HG02678 (cell line): ENCODE measurements around the gene PLP2.
"Not testable (repeated sequence)": the region's sequence is repeated elsewhere in the genome, so short reads cannot be mapped to it uniquely, and the experiment has no call there.

Experiments
- ATAC-seq: cut with Tn5 transposase; IDR thresholded peaks from one replicate; pipeline ENCODE4 v1.9.1; 2021; ENCODE audit warnings: mild to moderate bottlenecking, moderate library complexity; ENCODE audit not compliant: unreplicated experiment

Gene PLP2, protein sequence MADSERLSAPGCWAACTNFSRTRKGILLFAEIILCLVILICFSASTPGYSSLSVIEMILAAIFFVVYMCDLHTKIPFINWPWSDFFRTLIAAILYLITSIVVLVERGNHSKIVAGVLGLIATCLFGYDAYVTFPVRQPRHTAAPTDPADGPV

DNA sequence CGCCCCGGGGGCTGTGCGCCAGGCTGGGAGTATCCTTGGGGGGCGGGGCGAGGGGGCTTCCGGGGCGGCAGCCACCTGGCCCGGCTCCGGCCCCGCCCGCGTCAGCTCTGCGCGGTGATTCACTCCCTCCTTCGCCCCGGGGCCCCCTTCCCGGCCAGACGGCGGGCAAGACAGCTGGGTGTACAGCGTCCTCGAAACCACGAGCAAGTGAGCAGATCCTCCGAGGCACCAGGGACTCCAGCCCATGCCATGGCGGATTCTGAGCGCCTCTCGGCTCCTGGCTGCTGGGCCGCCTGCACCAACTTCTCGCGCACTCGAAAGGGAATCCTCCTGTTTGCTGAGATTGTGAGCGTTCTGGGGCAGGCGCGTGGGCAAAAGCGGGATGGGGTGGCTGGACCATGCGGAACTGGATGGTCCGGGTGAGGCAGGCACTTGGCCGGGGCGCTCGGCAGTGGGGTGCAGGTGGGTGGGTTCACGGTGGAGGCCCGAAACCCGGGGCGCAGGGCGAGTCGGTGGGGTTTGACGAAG is at the start of gene PLP2:
Gene PLP2, plus strand, starts transcription at position 147 of the 528 bp plus-strand sequence. Its CDS starts 103 bp downstream, at position 250.
- peak; percentile 40 for ATAC-seq

DNA sequence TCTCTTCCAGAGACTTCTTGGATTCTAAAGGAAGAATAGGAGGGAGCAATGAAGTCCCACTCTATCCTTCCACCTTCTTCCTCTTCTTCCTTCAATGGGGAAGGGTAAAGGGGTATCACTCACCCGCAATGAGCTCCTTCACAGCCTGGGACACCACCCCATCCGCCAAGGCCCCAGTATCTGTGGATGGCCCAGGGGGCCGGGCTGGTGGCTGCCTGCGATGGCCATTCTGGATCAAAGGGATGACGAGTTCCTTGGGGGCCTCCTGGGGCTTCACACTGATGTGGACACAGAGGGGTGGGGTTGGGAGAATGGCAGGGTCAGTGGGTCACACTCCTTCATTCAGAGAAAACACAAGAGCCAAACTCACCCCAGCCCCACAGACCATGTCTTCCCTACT is 49.2 kb upstream of the PLP2 start:
- ATAC-seq: no peak

DNA sequence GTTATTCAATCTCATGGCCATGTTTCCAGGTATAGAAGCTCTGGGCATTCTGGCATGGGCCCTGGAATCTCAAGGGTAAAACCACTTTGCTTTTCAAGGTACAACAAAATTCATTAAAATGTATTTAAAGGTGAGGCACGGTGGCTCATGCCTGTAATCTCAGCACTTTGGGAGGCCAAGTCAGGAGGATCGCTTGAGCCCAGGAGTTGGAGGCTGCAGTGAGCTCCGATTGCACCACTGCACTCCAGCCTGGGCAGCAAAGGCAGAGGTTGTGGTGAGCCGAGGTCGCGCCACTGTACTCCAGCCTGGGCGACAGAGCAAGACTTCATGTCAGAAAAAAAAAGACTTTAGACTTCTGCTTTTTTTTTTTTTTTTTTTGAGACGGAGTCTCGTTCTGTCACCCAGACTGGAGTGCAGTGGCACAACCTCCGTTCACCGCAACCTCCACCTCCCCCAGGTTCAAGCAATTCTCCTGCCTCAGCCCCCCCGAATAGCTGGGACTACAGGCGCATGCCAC is 43.9 kb upstream of the PLP2 start:
- ATAC-seq: not testable (repeated sequence)

DNA sequence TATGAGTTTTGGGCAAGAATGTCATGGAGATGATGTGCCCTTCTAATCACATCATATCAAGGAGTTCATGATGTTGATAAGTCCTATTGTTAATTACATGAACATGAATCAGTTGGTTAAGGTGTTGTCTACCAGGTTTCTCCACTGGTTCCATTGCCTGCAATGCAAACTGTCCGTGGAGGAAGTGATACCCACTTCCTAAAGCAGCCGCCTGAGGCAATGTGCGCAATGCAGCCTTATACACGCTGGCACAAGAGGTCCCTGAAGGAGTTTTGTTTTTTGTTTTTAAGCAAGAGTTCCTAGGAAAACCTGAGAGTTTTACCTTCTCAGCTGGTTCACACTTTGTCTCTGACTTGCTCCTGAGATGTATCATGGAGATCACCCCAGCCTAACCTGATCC is 42.3 kb upstream of the PLP2 start:
- ATAC-seq: no peak

DNA sequence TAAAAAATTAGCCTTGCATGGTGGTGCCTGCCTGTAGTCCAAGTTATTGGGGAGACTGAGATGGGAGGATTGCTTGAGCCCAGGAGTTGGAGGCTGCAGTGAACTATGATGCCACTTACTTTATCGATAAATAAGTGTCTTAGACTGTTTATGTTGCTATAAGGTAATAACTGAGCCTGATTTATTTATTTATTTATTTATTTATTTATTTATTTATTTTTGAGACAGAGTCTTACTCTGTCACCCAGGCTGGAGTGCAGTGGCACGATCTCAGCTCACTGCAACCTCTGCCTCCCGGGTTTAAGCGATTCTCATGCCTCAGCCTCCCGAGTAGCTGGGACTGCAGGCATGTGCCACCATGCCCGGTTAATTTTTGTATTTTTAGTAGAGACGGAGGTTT is 39.4 kb upstream of the PLP2 start:
- ATAC-seq: not testable (repeated sequence)

DNA sequence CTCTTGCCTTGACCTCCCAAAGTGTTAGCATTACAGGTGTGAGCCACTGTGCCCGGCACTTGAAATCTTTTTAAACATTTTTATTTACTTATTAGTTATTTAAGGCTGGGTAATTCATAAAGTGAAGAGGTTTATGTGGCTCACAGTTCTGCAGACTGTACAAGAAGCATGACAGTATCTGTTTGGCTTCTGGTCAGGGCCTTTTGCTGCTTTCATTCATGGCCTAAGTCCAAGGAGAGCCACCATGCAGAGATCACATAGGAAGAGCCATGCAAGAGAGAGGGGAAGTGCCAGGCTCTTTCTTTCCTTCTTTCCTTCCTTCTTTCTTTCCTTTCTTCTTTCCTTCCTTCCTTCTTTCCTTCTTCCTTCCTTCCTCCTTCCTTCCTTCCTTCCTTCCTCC is 37.9 kb upstream of the PLP2 start:
- ATAC-seq: no peak

DNA sequence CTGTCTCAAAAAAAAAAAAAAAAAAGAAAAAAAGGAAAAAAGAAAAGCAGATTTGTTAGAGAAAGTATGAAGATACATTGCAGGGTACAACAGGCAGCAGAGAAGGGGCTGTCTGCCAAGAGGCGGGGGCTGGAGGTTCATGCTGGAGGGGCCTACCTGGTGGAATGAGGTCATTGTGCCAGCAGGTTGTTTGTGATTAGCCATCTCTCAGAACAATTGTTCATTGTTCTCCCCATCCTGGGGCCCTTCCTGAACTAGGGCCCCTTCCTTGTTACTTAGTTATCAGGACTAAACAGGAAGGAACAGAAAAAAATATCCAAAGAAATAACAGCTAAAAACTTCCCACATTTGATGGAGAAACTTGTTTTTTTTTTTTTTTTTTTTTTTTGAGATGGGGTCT is 34.2 kb upstream of the PLP2 start:
- no peak for ATAC-seq

DNA sequence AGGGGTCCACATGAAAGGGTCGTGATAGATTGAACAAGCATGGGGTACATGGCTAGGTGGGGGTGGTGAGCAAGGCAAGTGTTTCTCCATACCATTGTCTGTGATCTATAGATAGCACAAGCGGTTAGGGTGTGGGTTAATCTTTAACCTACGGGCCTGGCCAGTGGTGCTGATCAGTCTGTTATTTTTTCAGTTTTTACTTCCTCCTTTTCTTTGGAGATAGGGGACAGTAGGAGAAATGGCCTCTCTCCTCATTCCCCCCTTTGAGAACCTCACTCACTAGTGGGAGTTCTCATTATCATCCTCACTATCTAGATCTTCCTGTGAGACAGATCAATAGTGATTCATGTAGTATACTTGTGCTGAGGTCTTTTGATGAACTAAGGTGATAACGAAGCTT is 32.0 kb upstream of the PLP2 start:
- ATAC-seq: no peak

DNA sequence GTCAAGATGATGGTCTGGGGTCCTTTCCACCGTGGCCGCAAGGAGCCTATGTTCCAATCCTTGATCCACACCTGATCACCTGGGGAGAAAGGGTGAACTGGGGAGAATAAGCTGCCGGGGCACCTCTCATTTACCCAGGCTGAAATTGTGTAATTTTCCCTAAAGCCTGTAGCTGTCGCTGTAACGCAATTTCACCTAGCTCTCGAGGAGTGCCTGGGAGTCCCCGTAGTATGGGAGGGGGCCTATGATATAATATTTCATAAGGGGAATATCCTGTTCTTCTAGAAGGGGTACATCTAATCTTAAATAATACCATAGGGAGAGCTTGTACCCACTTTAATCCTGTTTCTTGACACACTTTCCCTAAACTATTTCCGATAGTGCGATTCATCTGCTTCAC is 29.4 kb upstream of the PLP2 start:
- ATAC-seq: not testable (repeated sequence)

DNA sequence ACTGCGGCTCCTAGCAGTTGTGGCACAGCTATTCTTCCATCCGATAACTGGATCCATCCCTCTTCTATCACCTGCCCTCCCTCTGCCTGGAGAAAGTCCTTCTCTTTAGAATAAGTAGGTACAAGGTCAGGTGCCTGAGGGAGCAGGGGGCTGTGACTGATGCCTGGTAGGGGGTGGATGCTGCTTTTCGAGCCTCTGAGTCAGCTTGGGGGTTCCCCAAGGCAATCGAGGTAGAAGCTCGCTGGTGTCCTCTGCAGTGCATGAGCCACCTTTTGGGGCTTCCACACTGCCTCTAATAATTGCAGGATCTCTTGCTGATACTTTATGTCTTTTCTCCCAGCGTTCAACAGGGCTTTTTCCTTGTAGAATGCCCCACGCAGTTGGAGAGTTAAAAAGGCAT is 28.5 kb upstream of the PLP2 start:
- not testable (repeated sequence) for ATAC-seq

DNA sequence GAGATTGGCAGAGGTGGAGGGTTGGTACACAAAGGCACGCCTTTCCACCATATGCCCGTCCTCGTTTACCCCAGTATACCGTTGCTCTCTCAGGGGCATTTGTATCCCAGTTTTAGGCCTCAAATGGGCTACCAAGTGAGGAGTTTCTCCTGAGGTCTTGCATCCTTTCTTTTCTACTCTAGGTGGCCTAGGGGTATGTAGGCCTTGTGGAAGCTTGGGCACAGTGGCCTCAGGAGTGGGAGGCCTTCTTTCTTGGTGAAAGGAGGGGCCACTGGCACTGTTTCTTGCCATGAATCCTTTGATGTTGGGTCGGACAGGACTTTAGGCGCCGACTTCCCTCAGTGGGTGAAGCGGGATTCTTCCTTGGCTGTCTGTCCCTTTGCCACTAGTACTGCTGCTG is 24.4 kb upstream of the PLP2 start:
- no peak for ATAC-seq

DNA sequence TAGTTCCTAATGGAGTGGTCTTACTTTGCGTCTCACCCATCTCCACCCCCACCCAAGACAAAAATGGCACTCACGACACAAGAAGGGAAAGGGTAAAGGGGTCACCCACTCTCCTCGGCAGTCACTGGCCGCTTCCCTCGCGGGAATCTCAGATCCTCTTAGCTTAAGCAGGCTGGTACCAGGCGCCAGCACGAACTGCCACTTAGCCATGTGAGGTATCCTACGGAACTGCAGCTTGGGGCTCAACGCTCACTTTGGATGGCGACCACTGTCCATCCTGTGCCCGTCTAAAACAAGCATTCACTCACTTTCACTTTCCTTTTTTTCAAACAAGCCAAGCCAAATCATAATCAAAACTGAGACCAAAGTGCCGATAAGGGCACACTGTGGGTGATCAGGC is 23.8 kb upstream of the PLP2 start:
- no peak for ATAC-seq

DNA sequence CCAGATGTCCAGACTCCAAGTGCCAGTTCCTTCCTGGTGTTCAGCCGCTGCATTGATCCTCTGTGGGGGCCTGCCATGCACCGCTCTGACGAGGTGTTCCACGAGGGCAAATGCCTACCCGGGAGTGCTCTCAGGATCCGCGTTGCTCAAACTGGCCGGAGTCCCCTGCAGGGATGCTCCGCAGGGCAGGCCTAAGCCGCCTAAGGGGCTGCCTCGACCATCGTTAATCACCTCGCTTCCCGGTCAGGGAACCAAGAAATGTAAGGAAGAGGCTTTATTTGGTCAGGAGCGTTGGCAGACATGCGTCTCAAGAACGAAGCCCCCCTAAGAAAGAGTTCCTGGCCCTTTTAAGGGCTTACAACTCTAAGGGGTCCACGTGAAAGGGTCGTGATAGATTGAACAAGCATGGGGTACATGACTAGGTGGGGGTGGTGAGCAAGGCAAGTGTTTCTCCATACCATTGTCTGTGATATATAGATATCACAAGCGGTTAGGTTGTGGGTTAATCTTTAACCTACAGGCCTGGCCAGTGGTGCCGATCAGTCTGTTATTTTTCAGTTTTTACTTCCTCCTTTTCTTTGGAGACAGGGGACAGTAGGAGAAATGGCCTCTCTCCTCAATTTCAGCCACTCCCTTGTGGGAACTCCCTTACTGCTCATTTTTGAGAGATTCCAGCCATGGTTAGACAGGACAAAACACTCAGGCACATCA is 23.2 kb upstream of the PLP2 start:
- not testable (repeated sequence) for ATAC-seq

DNA sequence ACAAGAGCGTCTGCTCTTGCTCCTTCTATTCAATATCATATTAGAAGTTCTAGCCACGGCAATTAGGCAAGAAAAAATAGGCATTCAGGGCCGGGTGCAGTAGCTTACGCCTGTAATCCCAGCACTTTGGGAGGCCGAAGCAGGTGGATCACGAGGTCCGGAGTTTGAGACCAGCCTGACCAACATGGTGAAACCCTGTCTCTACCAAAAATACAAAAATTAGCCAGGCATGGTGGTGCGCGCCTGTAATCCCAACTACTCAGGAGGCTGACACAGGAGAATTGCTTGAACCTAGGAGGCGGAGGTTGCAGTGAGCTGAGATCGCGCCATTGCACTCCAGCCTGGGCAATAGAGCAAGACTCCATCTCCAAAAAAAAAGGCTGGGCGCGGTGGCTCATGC is 22.4 kb upstream of the PLP2 start:
- ATAC-seq: not testable (repeated sequence)

DNA sequence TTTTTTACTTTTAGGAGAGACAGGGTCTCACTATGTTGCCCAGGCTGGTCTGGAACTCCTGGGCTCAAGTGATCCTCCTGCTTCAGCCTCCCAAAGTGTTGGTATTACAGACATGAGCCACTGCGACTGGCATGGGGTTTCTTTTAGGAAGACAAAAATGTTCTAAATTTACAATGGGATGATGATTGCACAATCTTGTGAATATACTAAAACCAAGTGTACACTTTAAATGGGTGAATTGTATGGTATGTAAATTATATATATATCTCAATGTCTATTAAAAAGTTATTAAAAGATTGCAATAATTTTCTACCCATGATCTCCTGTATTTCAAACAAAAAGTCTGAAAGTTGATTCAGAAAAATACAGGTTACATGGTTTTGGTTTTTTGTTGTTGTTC is 18.2 kb upstream of the PLP2 start:
- ATAC-seq: no peak

DNA sequence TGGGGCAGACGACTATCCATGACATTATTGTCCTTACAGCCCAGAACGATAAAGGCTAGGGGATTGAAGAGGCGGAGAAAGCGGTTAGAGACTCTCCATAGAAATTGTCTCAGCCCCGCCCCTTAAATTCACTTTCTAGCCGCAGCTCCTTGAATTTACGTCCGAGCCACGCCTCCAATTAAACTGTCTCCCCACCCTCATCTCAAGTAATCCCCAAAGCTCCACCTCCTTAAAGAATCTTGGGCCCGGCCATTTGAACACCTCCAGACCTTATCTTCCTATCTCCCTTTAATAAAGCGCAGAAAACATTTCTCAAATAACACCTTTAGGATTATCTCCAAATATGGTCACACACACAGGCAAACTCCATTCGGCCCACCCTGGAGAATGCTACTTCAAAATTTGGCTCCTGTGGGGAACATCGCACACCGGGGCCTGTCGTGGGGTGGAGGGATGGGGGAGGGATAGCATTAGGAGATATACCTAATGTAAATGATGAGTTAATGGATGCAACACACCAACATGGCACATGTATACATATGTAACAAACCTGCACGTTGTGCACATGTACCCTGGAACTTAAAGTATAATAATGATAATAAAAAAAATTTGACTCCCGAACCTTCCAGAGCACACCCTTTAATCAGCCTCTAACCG is 16.3 kb upstream of the PLP2 start:
- ATAC-seq: no peak

DNA sequence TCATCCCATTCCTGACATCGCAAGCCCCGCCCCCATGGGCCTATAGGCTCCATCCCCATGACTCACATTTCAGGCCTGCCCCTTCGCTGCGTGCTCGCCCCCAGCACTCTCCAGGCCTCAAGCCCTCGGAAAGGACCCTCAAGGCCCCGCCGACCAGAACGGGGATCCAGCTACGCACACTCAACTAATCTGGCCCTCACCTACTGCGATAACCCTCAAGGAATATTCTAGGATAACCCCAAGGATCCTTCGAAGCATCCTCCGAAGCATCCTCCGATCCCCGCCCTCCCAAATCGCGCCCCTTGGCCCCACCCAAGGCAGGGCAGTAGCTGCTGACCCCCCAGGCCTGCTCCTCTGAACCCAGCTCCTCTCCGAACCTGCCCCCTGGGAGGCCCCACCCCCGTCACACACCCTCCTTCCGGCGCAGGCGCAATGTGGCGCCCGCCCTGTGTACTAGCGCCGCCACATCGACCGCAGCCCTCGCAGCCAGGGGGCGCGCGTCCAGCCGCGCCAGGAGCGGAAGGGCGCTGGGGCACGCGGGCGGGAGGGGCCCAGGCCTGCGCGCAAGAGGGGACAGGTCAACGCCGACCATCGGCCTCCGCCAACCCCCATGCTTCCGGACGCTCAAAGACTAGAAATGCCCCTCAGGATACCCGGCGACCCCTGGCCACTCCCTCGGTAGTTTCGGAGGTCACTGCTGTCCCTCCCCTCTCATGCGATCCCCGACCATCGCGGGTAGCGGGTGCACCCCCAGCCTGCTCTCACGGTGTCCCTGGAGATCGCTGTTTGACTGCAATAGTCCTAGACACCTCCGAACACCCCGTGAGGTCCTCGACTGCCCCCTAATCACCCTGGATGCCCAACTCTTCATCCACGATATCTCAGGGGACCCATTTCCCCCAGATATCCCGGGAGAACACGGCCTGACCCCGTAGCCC is 15.5 kb upstream of the PLP2 start:
- peak; percentile 95 for ATAC-seq

DNA sequence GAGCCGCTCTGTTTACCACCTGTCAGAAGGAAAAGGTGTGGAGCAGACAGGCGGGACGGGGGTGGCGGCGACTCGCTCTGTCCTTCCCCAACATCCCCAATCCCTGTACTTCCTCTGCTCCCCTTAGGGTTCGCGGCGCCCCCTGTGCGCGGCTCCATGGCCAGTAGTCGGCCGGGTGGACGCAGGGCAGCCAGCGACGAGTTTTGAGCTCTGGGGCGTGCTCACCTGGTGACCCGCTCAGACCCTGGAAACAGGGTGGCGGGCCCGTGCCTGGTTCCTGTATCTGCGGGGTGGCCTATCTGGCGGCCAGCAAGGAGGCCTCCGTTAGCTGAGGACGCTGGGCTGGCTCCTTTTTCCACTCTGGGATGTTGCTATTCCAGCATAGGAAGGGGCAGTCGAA is 14.5 kb upstream of the PLP2 start:
- ATAC-seq: no peak

DNA sequence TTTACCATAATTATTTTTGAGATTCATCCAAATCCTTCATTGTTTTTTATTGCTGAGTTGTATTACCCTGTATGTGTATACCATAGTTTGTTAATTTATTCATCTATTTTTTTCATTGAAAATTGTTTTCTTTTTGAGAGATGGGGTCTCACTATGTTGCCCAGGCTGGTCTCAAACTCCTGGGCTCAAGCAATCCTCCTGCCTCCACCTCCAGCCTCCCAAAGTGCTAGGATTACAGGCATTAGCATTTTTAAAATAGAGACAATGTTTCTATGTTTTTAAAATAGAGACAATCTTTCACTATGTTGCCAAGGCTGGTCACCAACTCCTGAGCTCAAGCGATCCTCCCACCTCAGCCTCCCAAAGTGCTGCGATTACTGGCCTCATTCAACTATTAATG is 10.8 kb upstream of the PLP2 start:
- no peak for ATAC-seq

DNA sequence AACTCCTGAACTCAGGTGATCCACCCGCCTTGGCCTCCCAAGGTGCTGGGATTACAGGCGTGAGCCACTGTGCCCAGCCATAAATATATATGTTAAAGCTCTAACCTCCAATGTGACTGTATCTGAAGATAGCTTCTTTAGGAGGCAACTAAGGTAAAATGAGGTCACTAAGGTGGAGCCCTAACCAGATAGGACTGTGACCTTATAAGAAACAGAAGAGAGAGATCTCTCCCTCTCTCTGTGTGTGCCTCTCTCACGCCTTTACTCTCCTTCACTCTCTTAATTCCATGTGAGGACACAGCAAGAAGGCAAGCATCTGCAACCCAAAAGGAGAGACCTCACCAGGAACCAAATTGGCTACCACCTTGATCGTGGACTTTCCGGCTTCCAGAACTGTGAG is 10.1 kb upstream of the PLP2 start:
- ATAC-seq: no peak

DNA sequence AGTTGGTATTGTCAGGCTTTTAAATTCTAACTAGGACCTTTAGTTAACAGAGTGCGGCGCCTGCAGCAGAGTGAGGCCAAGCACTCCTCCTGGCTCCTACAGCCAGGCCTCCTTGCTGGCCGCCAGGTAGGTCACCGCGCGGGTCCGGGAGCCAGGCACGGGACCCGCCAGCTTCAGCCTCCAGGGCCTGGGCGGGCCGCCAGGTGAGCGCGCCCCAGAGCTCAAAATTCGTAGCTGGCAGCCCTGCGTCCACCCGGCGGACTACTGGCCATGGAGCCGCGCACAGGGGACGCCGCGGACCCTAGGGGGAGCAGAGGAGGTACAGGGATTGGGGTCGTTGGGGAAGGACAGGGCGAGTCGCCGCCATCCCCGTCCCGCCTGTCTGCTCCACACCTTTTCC is 9.1 kb upstream of the PLP2 start, which contains the start of gene MAGIX:
Gene MAGIX, plus strand, starts transcription at position 139 of the 400 bp plus-strand sequence. Its CDS starts 132 bp downstream, at position 271.
- no peak for ATAC-seq
